Activated CD8-positive, alpha-beta memory T cell treated with anti-CD3 and anti-CD28 coated beads, Interleukin-2, amount 10 ng/mL, durations not matched to agents 7 days and 5 days (primary cell): ENCODE results near the gene NCKAP5. TPM values are rescaled to one million over a fixed set of nuclear protein-coding genes. Genes with fewer than 3 reads are reported as not detected.

ENCODE experiments used
- ATAC-seq: fragments of 150-1000 bp; cut with Tn5 transposase; one replicate; pipeline ENCODE4 v1.10.0; 2021; ENCODE audit warnings: moderate library complexity
- CTCF ChIA-PET: fragments of 350-600 bp; sonication (Branson Sonifier 250); formaldehyde crosslinking; loops from one replicate; lab custom pipeline; 2021; ENCODE audit warnings: antibody characterized with exemption; lab: Charles Lee
- DNase-seq: peaks from one replicate; pipeline ENCODE4 v3.0.0-alpha.2; 2020
- H3K27ac Mint-ChIP-seq: one replicate; pipeline ENCODE4 v1.8.0; 2021; ENCODE audit warnings: mild to moderate bottlenecking, mixed read lengths
- H3K27me3 Mint-ChIP-seq: one replicate; pipeline ENCODE4 v1.8.0; 2021; ENCODE audit warnings: mixed read lengths
- H3K36me3 Mint-ChIP-seq: one replicate; pipeline ENCODE4 v1.8.0; 2021; ENCODE audit warnings: mild to moderate bottlenecking, mixed read lengths
- H3K4me1 Mint-ChIP-seq: one replicate; pipeline ENCODE4 v1.8.0; 2021; ENCODE audit warnings: mixed read lengths
- H3K4me3 Mint-ChIP-seq: one replicate; pipeline ENCODE4 v1.8.0; 2021; ENCODE audit warnings: mild to moderate bottlenecking, moderate library complexity, mixed read lengths
- H3K9me3 Mint-ChIP-seq: one replicate; pipeline ENCODE4 v1.8.0; 2022; ENCODE audit warnings: low read depth, mixed read lengths
- total RNA-seq, 2 experiments: library from RNA; stranded (reverse); gene quantifications; one replicate each; pipeline ENCODE4 v1.2.3, GENCODE V29; 2021

Gene NCKAP5
- total RNA-seq, 2 experiments from 2014 or later = not detected

- Mint-ChIP-seq H3K36me3 (no peaks in the 10 kb centered on the region), H3K27ac (no peak overlapping the region)
Observed at GRCh38 chr2:132965460-132965859, 602.8 kb downstream of the NCKAP5 start.

GRCh38 chr2:132963161-132963560 lies 605.1 kb downstream of the NCKAP5 start:
- H3K4me1 Mint-ChIP-seq = no peaks in the 10 kb centered on the region
- CTCF ChIA-PET = no interaction called here
- H3K9me3 Mint-ChIP-seq = no peaks in the 10 kb centered on the region

More at GRCh38 chr2:132965460-132965859, 602.8 kb downstream of the NCKAP5 start:
- Mint-ChIP-seq H3K4me1 (no peaks in the 10 kb centered on the region), H3K4me3 (no peak overlapping the region), H3K9me3 (no peaks in the 10 kb centered on the region), H3K27me3 (no peaks in the 10 kb centered on the region)
- CTCF ChIA-PET = interaction anchor here (0.6 kb wide), 1 partner anchor 1818 kb away, joined by 4 read pairs; no protein-coding TSS in a partner anchor
- ATAC-seq (no peak), DNase-seq (no peak)

GRCh38 chr2:132958887-132959286 lies 609.4 kb downstream of the NCKAP5 start:
- DNase-seq (no peak), ATAC-seq (no peak)
- Mint-ChIP-seq H3K27ac (no peak overlapping the region), H3K27me3 (no peaks in the 10 kb centered on the region), H3K9me3 (peaks cover 3% of the 10 kb centered on the region), H3K4me3 (no peak overlapping the region), H3K36me3 (no peaks in the 10 kb centered on the region), H3K4me1 (no peaks in the 10 kb centered on the region)
- CTCF ChIA-PET = no interaction called here

More at GRCh38 chr2:132963161-132963560, 605.1 kb downstream of the NCKAP5 start:
- no peaks in the 10 kb centered on the region for H3K36me3 Mint-ChIP-seq
- ATAC-seq (no peak), DNase-seq (no peak)
- no peak overlapping the region for H3K4me3 Mint-ChIP-seq
- H3K27me3 Mint-ChIP-seq = no peaks in the 10 kb centered on the region
- H3K27ac Mint-ChIP-seq = no peak overlapping the region

GRCh38 chr2:132955871-132956615 lies 612.2 kb downstream of the NCKAP5 start:
- peaks cover 3% of the 10 kb centered on the region for H3K9me3 Mint-ChIP-seq

GRCh38 chr2:132953771-132954170 lies 614.5 kb downstream of the NCKAP5 start:
- Mint-ChIP-seq H3K27ac (no peak overlapping the region), H3K4me1 (no peaks in the 10 kb centered on the region), H3K9me3 (peaks cover 3% of the 10 kb centered on the region), H3K4me3 (no peak overlapping the region), H3K27me3 (no peaks in the 10 kb centered on the region), H3K36me3 (no peaks in the 10 kb centered on the region)
- DNase-seq = no peak
- no peak for ATAC-seq
- CTCF ChIA-PET = no interaction called here

More at GRCh38 chr2:132955871-132956615, 612.2 kb downstream of the NCKAP5 start:
- H3K4me1 Mint-ChIP-seq = no peaks in the 10 kb centered on the region
- H3K36me3 Mint-ChIP-seq = no peaks in the 10 kb centered on the region
- no peak overlapping the region for H3K27ac Mint-ChIP-seq
- no peak for ATAC-seq
- H3K27me3 Mint-ChIP-seq = no peaks in the 10 kb centered on the region
- no peak overlapping the region for H3K4me3 Mint-ChIP-seq
- CTCF ChIA-PET = no interaction called here
- no peak for DNase-seq

- H3K27ac Mint-ChIP-seq = no peak overlapping the region
- H3K27me3 Mint-ChIP-seq = no peaks in the 10 kb centered on the region
- no peaks in the 10 kb centered on the region for H3K4me1 Mint-ChIP-seq
- no peaks in the 10 kb centered on the region for H3K36me3 Mint-ChIP-seq
- H3K4me3 Mint-ChIP-seq = no peak overlapping the region
- CTCF ChIA-PET = no interaction called here
- DNase-seq (no peak), ATAC-seq (no peak)
- H3K9me3 Mint-ChIP-seq = no peaks in the 10 kb centered on the region
Observed at GRCh38 chr2:132951008-132951714, 617.1 kb downstream of the NCKAP5 start.

- Mint-ChIP-seq H3K27ac (no peak overlapping the region), H3K9me3 (no peaks in the 10 kb centered on the region), H3K4me3 (no peak overlapping the region), H3K36me3 (no peaks in the 10 kb centered on the region), H3K4me1 (no peaks in the 10 kb centered on the region), H3K27me3 (no peaks in the 10 kb centered on the region)
- CTCF ChIA-PET = no interaction called here
- no peak for DNase-seq
- no peak for ATAC-seq
Observed at GRCh38 chr2:132949108-132949507, 619.2 kb downstream of the NCKAP5 start.

GRCh38 chr2:132948211-132948610 lies 620.1 kb downstream of the NCKAP5 start:
- ATAC-seq (no peak), DNase-seq (no peak)
- Mint-ChIP-seq H3K9me3 (no peaks in the 10 kb centered on the region), H3K4me1 (no peaks in the 10 kb centered on the region), H3K27me3 (no peaks in the 10 kb centered on the region), H3K27ac (no peak overlapping the region), H3K36me3 (no peaks in the 10 kb centered on the region), H3K4me3 (no peak overlapping the region)
- CTCF ChIA-PET = no interaction called here

GRCh38 chr2:132943829-132944228 lies 624.4 kb downstream of the NCKAP5 start:
- DNase-seq (no peak), ATAC-seq (no peak)
- H3K27me3 Mint-ChIP-seq = no peaks in the 10 kb centered on the region
- no peaks in the 10 kb centered on the region for H3K4me1 Mint-ChIP-seq
- H3K4me3 Mint-ChIP-seq = no peak overlapping the region
- CTCF ChIA-PET = no interaction called here
- no peak overlapping the region for H3K27ac Mint-ChIP-seq
- no peaks in the 10 kb centered on the region for H3K36me3 Mint-ChIP-seq
- H3K9me3 Mint-ChIP-seq = no peaks in the 10 kb centered on the region

GRCh38 chr2:132941296-132942020 lies 626.8 kb downstream of the NCKAP5 start:
- Mint-ChIP-seq H3K9me3 (no peaks in the 10 kb centered on the region), H3K27ac (no peak overlapping the region), H3K27me3 (no peaks in the 10 kb centered on the region), H3K4me1 (no peaks in the 10 kb centered on the region), H3K36me3 (no peaks in the 10 kb centered on the region), H3K4me3 (no peak overlapping the region)
- DNase-seq (no peak), ATAC-seq (no peak)
- CTCF ChIA-PET = no interaction called here

- CTCF ChIA-PET = no interaction called here
- H3K27ac Mint-ChIP-seq = no peak overlapping the region
- H3K36me3 Mint-ChIP-seq = no peaks in the 10 kb centered on the region
- ATAC-seq (no peak), DNase-seq (no peak)
- H3K9me3 Mint-ChIP-seq = no peaks in the 10 kb centered on the region
- H3K4me1 Mint-ChIP-seq = no peaks in the 10 kb centered on the region
- H3K4me3 Mint-ChIP-seq = no peak overlapping the region
- no peaks in the 10 kb centered on the region for H3K27me3 Mint-ChIP-seq
Observed at GRCh38 chr2:132937629-132938028, 630.6 kb downstream of the NCKAP5 start.

- H3K27ac Mint-ChIP-seq = no peak overlapping the region
- no peaks in the 10 kb centered on the region for H3K27me3 Mint-ChIP-seq
- H3K36me3 Mint-ChIP-seq = no peaks in the 10 kb centered on the region
- no peaks in the 10 kb centered on the region for H3K4me1 Mint-ChIP-seq
- ATAC-seq = no peak
- no peak for DNase-seq
- H3K9me3 Mint-ChIP-seq = no peaks in the 10 kb centered on the region
- CTCF ChIA-PET = interaction anchor here (0.9 kb wide), 1 partner anchor 11 kb away, joined by 3 read pairs; no protein-coding TSS in a partner anchor
- no peak overlapping the region for H3K4me3 Mint-ChIP-seq
Observed at GRCh38 chr2:132936791-132937190, 631.5 kb downstream of the NCKAP5 start.

GRCh38 chr2:132936261-132936660 lies 632.0 kb downstream of the NCKAP5 start:
- no peak for DNase-seq
- H3K9me3 Mint-ChIP-seq = no peaks in the 10 kb centered on the region
- no peaks in the 10 kb centered on the region for H3K36me3 Mint-ChIP-seq
- no peaks in the 10 kb centered on the region for H3K27me3 Mint-ChIP-seq
- no peak overlapping the region for H3K4me3 Mint-ChIP-seq
- no peaks in the 10 kb centered on the region for H3K4me1 Mint-ChIP-seq
- no peak overlapping the region for H3K27ac Mint-ChIP-seq
- CTCF ChIA-PET = interaction anchor here (0.9 kb wide), 1 partner anchor 11 kb away, joined by 3 read pairs; no protein-coding TSS in a partner anchor
- ATAC-seq = no peak
